Measurements from ENCODE around the gene CSF2.

CSF2 gene

DNA sequence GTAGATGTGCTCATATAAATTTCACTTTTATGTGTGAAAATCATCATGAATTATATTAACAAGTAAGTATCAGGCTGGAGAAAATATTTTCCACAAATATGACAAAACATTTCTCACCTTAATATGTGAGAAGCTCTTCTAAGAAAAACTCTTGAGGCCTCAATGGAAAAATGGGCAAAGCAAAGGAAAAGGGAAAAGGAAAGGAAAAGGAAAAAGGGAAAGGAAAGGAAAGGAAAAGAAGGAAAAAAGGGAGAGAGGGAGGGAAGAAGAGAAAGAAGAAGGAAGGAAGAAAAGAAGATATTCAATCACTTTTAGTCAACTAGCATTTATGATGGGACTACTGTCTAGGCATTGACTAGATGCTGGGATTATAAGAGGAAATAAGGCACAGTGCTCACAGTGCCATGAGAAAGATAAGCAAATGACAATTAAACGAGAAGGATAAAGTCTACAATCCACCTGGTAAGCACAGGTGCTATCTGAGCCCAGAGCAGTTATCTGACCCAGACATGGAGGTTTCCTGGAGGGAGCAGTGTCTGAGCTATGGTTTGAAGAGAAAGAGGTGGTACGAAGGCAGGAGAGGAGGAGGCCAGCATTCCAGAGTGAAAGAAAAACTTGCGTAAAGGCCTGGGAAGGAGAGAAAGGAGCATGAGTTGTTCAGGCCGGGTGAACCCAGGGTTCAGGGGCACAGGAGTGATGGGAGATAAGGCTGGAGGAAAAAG is 43.8 kb upstream of the CSF2 start:
- Histone ChIP-seq H2AFZ (ENCODE audit: low read length) (no peak overlapping the region), H3K9me2 (replicated peaks; ENCODE audit: low read depth, low read length) (no peaks in the 10 kb centered on the region), H3F3A (ENCODE audit: low read depth) (no peaks in the 10 kb centered on the region), H4K20me1 (ENCODE audit: insufficient read depth, low read length, poor library complexity, severe bottlenecking) (no peaks in the 10 kb centered on the region), H3K9me3 (ENCODE audit: insufficient read depth, low read depth, low read length) (no peaks in the 10 kb centered on the region), H3K9ac (ENCODE audit: low read depth, low read length, poor library complexity, severe bottlenecking) (no peak overlapping the region), H3K36me3 (ENCODE audit: insufficient read depth, low read length) (no peaks in the 10 kb centered on the region), H3K27me3 (ENCODE audit: insufficient read depth, low read length, poor library complexity, severe bottlenecking) (no peaks in the 10 kb centered on the region), H3K4me3 (ENCODE audit: low read length, poor library complexity, severe bottlenecking) (no peak overlapping the region), H3K4me1 (ENCODE audit: insufficient read depth, low read length, poor library complexity, severe bottlenecking) (no peaks in the 10 kb centered on the region), H3K4me2 (ENCODE audit: low read depth, low read length, poor library complexity, severe bottlenecking) (no peak overlapping the region), H3K79me2 (ENCODE audit: insufficient read depth, low read length) (no peaks in the 10 kb centered on the region)
- no peak for TF ChIP-seq EZH2phosphoT487 (IDR thresholded peaks at IDR 0.05; ENCODE audit: borderline replicate concordance)
- TF ChIP-seq, protein P1, sequence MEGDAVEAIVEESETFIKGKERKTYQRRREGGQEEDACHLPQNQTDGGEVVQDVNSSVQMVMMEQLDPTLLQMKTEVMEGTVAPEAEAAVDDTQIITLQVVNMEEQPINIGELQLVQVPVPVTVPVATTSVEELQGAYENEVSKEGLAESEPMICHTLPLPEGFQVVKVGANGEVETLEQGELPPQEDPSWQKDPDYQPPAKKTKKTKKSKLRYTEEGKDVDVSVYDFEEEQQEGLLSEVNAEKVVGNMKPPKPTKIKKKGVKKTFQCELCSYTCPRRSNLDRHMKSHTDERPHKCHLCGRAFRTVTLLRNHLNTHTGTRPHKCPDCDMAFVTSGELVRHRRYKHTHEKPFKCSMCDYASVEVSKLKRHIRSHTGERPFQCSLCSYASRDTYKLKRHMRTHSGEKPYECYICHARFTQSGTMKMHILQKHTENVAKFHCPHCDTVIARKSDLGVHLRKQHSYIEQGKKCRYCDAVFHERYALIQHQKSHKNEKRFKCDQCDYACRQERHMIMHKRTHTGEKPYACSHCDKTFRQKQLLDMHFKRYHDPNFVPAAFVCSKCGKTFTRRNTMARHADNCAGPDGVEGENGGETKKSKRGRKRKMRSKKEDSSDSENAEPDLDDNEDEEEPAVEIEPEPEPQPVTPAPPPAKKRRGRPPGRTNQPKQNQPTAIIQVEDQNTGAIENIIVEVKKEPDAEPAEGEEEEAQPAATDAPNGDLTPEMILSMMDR (conservative IDR thresholded peaks at IDR 0.05; ENCODE audit: low read length) = no peak

DNA sequence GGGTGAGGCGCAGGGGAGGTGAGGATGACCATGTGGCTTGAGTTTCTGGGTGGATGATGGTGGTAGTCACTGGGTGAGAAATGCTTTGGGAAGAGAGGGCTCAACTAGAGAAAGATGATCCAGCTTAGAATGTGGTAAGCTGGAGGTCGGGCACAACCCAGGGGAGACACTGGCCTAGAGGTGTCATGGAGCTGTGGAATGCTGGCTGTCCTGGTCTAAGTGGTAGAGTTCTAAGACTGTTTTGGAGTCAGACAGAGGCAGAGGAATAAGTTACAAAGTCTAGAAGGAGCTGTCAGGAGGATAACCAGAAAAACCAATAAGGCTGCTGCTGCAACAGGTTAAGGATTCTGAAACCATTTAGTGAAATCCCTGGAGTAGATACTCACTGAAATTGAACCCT is 43.0 kb upstream of the CSF2 start:
- H3K9me3 ChIP-seq (ENCODE audit: insufficient read depth, low read depth, low read length) = no peaks in the 10 kb centered on the region
- H4K20me1 ChIP-seq (ENCODE audit: insufficient read depth, low read length, poor library complexity, severe bottlenecking) = no peaks in the 10 kb centered on the region
- H3K27me3 ChIP-seq (ENCODE audit: insufficient read depth, low read length, poor library complexity, severe bottlenecking) = no peaks in the 10 kb centered on the region
- no peak overlapping the region for H3K4me2 ChIP-seq (ENCODE audit: low read depth, low read length, poor library complexity, severe bottlenecking)
- no peaks in the 10 kb centered on the region for H3K4me1 ChIP-seq (ENCODE audit: insufficient read depth, low read length, poor library complexity, severe bottlenecking)
- H3K9me2 ChIP-seq (replicated peaks; ENCODE audit: low read depth, low read length) = no peaks in the 10 kb centered on the region
- H3K36me3 ChIP-seq (ENCODE audit: insufficient read depth, low read length) = no peaks in the 10 kb centered on the region
- no peaks in the 10 kb centered on the region for H3F3A ChIP-seq (ENCODE audit: low read depth)
- no peak overlapping the region for H3K9ac ChIP-seq (ENCODE audit: low read depth, low read length, poor library complexity, severe bottlenecking)
- no peaks in the 10 kb centered on the region for H3K79me2 ChIP-seq (ENCODE audit: insufficient read depth, low read length)
- TF ChIP-seq, protein P1 (conservative IDR thresholded peaks at IDR 0.05; ENCODE audit: low read length) = no peak
- no peak for TF ChIP-seq EZH2phosphoT487 (IDR thresholded peaks at IDR 0.05; ENCODE audit: borderline replicate concordance)
- H3K4me3 ChIP-seq (ENCODE audit: low read length, poor library complexity, severe bottlenecking) = no peak overlapping the region
- H2AFZ ChIP-seq (ENCODE audit: low read length) = no peak overlapping the region

GRCh38 chr5:132032196-132032595 is 41.4 kb upstream of the CSF2 start:
- Histone ChIP-seq H3K9ac (ENCODE audit: low read depth, low read length, poor library complexity, severe bottlenecking) (no peak overlapping the region), H3F3A (ENCODE audit: low read depth) (no peaks in the 10 kb centered on the region)
- no peak for TF ChIP-seq EZH2phosphoT487 (IDR thresholded peaks at IDR 0.05; ENCODE audit: borderline replicate concordance)
- TF ChIP-seq, protein P1 (conservative IDR thresholded peaks at IDR 0.05; ENCODE audit: low read length) = no peak

More at GRCh38 chr5:132032196-132032595, 41.4 kb upstream of the CSF2 start:
- H2AFZ ChIP-seq (ENCODE audit: low read length) = no peak overlapping the region
- H3K79me2 ChIP-seq (ENCODE audit: insufficient read depth, low read length) = no peaks in the 10 kb centered on the region
- no peaks in the 10 kb centered on the region for H3K27me3 ChIP-seq (ENCODE audit: insufficient read depth, low read length, poor library complexity, severe bottlenecking)
- no peaks in the 10 kb centered on the region for H4K20me1 ChIP-seq (ENCODE audit: insufficient read depth, low read length, poor library complexity, severe bottlenecking)
- H3K9me2 ChIP-seq (replicated peaks; ENCODE audit: low read depth, low read length) = no peaks in the 10 kb centered on the region
- no peaks in the 10 kb centered on the region for H3K9me3 ChIP-seq (ENCODE audit: insufficient read depth, low read depth, low read length)
- no peak overlapping the region for H3K4me2 ChIP-seq (ENCODE audit: low read depth, low read length, poor library complexity, severe bottlenecking)
- no peaks in the 10 kb centered on the region for H3K4me1 ChIP-seq (ENCODE audit: insufficient read depth, low read length, poor library complexity, severe bottlenecking)
- H3K36me3 ChIP-seq (ENCODE audit: insufficient read depth, low read length) = no peaks in the 10 kb centered on the region
- H3K4me3 ChIP-seq (ENCODE audit: low read length, poor library complexity, severe bottlenecking) = no peak overlapping the region
